Fibroblast of mammary gland (primary cell): ENCODE data around the gene MIS18BP1.
A peak's percentile ranks its signal among the peaks of the same experiment; 100 is the strongest.
"Not testable (repeated sequence)": the region's sequence is repeated elsewhere in the genome, so short reads cannot be mapped to it uniquely, and the experiment has no call there.

Experiments
- DNase-seq: peaks from one replicate; pipeline ENCODE4 v3.0.0-alpha.2; 2010; ENCODE audit warnings: low read depth
- H3K4me3 ChIP-seq: 2 replicates; pipeline ENCODE4 v1.5.1; 2011; ENCODE audit warnings: low read depth, mild to moderate bottlenecking, low read length, moderate library complexity; ENCODE audit not compliant: control insufficient read depth
- CTCF ChIP-seq: conservative IDR thresholded peaks from 2 replicates; pipeline ENCODE4 v1.5.1; 2011; ENCODE audit warnings: low read depth, low read length, inconsistent platforms; ENCODE audit not compliant: control insufficient read depth, insufficient read depth

Gene MIS18BP1

GRCh38 chr14:45253070-45253753 lies at the start of gene MIS18BP1:
TSS of gene MIS18BP1 (minus strand) at chr14:45253202. CDS start at chr14:45247286, 5,916 bp downstream.
- H3K4me3 ChIP-seq: peak within 1 kb of the TSS; percentile 85
- peak; percentile 51 for TF ChIP-seq CTCF
- DNase-seq: peak; percentile 96

GRCh38 chr14:45298423-45299117 lies 45.6 kb upstream of the MIS18BP1 start:
- no peak for TF ChIP-seq CTCF
- no peak overlapping the region for H3K4me3 ChIP-seq
- peak; percentile 3 for DNase-seq

- not testable (repeated sequence) for DNase-seq
Observed at GRCh38 chr14:45294796-45295195, 41.8 kb upstream of the MIS18BP1 start.

GRCh38 chr14:45290547-45290946 lies 37.5 kb upstream of the MIS18BP1 start:
- no peak for DNase-seq
- TF ChIP-seq CTCF: no peak
- H3K4me3 ChIP-seq: no peak overlapping the region

More at GRCh38 chr14:45294796-45295195, 41.8 kb upstream of the MIS18BP1 start:
- H3K4me3 ChIP-seq: not testable (repeated sequence)

GRCh38 chr14:45287610-45288009 lies 34.6 kb upstream of the MIS18BP1 start:
- H3K4me3 ChIP-seq: no peak overlapping the region
- no peak for TF ChIP-seq CTCF
- no peak for DNase-seq

- no peak overlapping the region for H3K4me3 ChIP-seq
- peak; percentile 2 for DNase-seq
- TF ChIP-seq CTCF: peak; percentile 18
Observed at GRCh38 chr14:45284802-45285201, 31.8 kb upstream of the MIS18BP1 start.

- not testable (repeated sequence) for H3K4me3 ChIP-seq, DNase-seq
Observed at GRCh38 chr14:45281731-45282400, 28.9 kb upstream of the MIS18BP1 start.
